Panc1 (cell line): ENCODE measurements around the gene GTPBP8. TPM values are rescaled to one million over a fixed set of nuclear protein-coding genes. Genes with fewer than 3 reads are reported as not detected.

Source experiments
- ATAC-seq: fragments of 200-7000 bp; cut with Tn5 transposase; 2 replicates; pipeline ENCODE4 v1.9.1; 2020; ENCODE audit warnings: mild to moderate bottlenecking, moderate library complexity
- Bru-seq: library from RNA; stranded (reverse); fragments of 400-500 nt; gene quantifications from one replicate; lab custom pipeline; 2021; lab: Mats Ljungman, UMichigan
- BruChase-seq, 2 experiments: library from RNA; stranded (reverse); fragments of 400-500 nt; gene quantifications; one replicate each; lab custom pipeline; 2021; lab: Mats Ljungman, UMichigan
- BruUV-seq: library from RNA; stranded (reverse); fragments of 400-500 nt; replicated peaks from 2 replicates; lab custom pipeline; 2021; lab: Mats Ljungman, UMichigan
- CTCF ChIA-PET: fragments of 300-600 bp; sonication (Branson Sonifier 250); formaldehyde crosslinking; loops from one replicate; lab custom pipeline; 2022; ENCODE audit warnings: antibody characterized with exemption; lab: Charles Lee
- POLR2A ChIA-PET: fragments of 300-600 bp; sonication (Branson Sonifier 250); formaldehyde crosslinking; loops from one replicate; lab custom pipeline; 2022; ENCODE audit warnings: antibody characterized with exemption; lab: Charles Lee
- DNase-seq: peaks from one replicate; pipeline ENCODE4 v3.0.0-alpha.2; 2010; ENCODE audit warnings: low read depth, low spot score
- H3K27ac ChIP-seq: 2 replicates; pipeline ENCODE4 v1.5.1; 2011; ENCODE audit warnings: mild to moderate bottlenecking, low read length, inconsistent platforms
- H3K27me3 ChIP-seq: fragments of 200-500 bp; sonication (Bioruptor generic); 2 replicates; pipeline ENCODE4 v1.6.0; 2014; ENCODE audit warnings: low read length, inconsistent platforms; ENCODE audit not compliant: control insufficient read depth, insufficient read depth
- H3K36me3 ChIP-seq: fragments of 200-500 bp; sonication (Bioruptor generic); 2 replicates; pipeline ENCODE4 v1.5.1; 2014; ENCODE audit warnings: inconsistent platforms, mild to moderate bottlenecking, low read length, moderate library complexity; ENCODE audit not compliant: control insufficient read depth, insufficient read depth
- H3K4me1 ChIP-seq: 2 replicates; pipeline ENCODE4 v1.5.1; 2011; ENCODE audit warnings: inconsistent platforms, mild to moderate bottlenecking, low read length, moderate library complexity; ENCODE audit not compliant: control insufficient read depth, insufficient read depth
- H3K4me3 ChIP-seq, 2 experiments: 2 replicates each; pipeline ENCODE4 v1.5.1; 2011 to 2012; ENCODE audit warnings: low read depth in 2 of 2, low read length in 2 of 2, mild to moderate bottlenecking in 2 of 2, inconsistent platforms in 1 of 2, moderate library complexity in 1 of 2
- H3K9me3 ChIP-seq: fragments of 200-500 bp; sonication (Bioruptor generic); 2 replicates; pipeline ENCODE4 v1.5.1; 2014; ENCODE audit warnings: low read depth, mild to moderate bottlenecking, inconsistent platforms, low read length, moderate library complexity; ENCODE audit not compliant: control insufficient read depth, insufficient read depth
- CTCF ChIP-seq: fragments of 450-650 bp; IDR thresholded peaks from 2 replicates; pipeline ENCODE4 v1.5.1; 2017; ENCODE audit warnings: mild to moderate bottlenecking
- POLR2AphosphoS5 ChIP-seq: IDR thresholded peaks from 2 replicates; pipeline ENCODE4 v1.6.1; 2012; ENCODE audit warnings: mild to moderate bottlenecking, low read depth, low read length, moderate library complexity
- REST ChIP-seq, 2 experiments: IDR thresholded peaks; 2 replicates each; pipeline ENCODE4 v1.6.1; 2011 to 2012; ENCODE audit warnings: low read depth in 2 of 2, control low read depth in 1 of 2, low read length in 1 of 2, mild to moderate bottlenecking in 1 of 2, moderate library complexity in 1 of 2; ENCODE audit not compliant: insufficient read depth in 1 of 2
- SIN3A ChIP-seq: IDR thresholded peaks from 2 replicates; pipeline ENCODE4 v1.6.1; 2012; ENCODE audit warnings: low read depth, mild to moderate bottlenecking, low read length, moderate library complexity, borderline replicate concordance; ENCODE audit not compliant: insufficient read depth
- TCF7L2 ChIP-seq: IDR thresholded peaks from 2 replicates; pipeline ENCODE4 v1.6.1; 2011; ENCODE audit warnings: mild to moderate bottlenecking, low read depth, low read length, inconsistent platforms
- in situ Hi-C: cut with HindIII; loops from 2 replicates; pipeline ENCODE4 v1.10.0; 2016; ENCODE audit warnings: low sequenced_read_pairs, low pct_unique_long_range_greater_than_20kb
- intact Hi-C: fragments of 100-400 bp; cut with micrococcal nuclease; formaldehyde crosslinking; loops from one replicate; pipeline ENCODE4 v1.10.0; 2022; ENCODE audit not compliant: unreplicated experiment
- long read RNA-seq: library from polyadenylated mRNA; unstranded; transcript quantifications from one replicate; pipeline ENCODE4 v2.0.0, GENCODE V29; 2021; ENCODE audit not compliant: unreplicated experiment
- polyA plus RNA-seq: library from polyadenylated mRNA; unstranded; fragments of >200 nt; gene quantifications from one replicate; pipeline ENCODE4 v1.2.1, GENCODE V29; 2012; ENCODE audit warnings: missing spikeins; ENCODE audit not compliant: insufficient read length
- total RNA-seq: library from RNA; stranded (reverse); gene quantifications from one replicate; pipeline ENCODE4 v1.2.1, GENCODE V29; 2021; ENCODE audit not compliant: unreplicated experiment

Gene GTPBP8
- total RNA-seq (16.3 TPM), Bru-seq, nascent RNA (percentile 77 among the genes with signal in this experiment), BruChase-seq, experiment 1, labeled RNA remaining after a 2-hour chase (percentile 68 among the genes with signal in this experiment), BruChase-seq, experiment 2, labeled RNA remaining after a 6-hour chase (percentile 75 among the genes with signal in this experiment)
- polyA plus RNA-seq: 14.5 TPM
- long read RNA-seq, transcript GTPBP8-203 (6 exons, 1,360 nt): major isoform, 12 of 22 reads
- long read RNA-seq, transcript GTPBP8-207 (5 exons, 715 nt): minor isoform, 6 of 22 reads
- long read RNA-seq, partial matches to known transcripts: 1 of 22 reads
- long read RNA-seq, other reads (novel, unspliced or antisense): 2 of 22 reads

GRCh38 chr3:112990672-112991602 lies at the start of gene GTPBP8:
TSS of gene GTPBP8 (plus strand) at chr3:112990984. CDS start at chr3:112991000, 16 bp downstream.
- intact Hi-C loops: no loop called here

More at GRCh38 chr3:112990672-112991602, at the start of gene GTPBP8:
- H3K36me3 ChIP-seq: no peaks in the 10 kb centered on the region; the same call in 1 of the 2 replicates
- ATAC-seq (peak; percentile 99), DNase-seq (peak; percentile 75)
- ChIA-PET POLR2A (no interaction called here), CTCF (no interaction called here)
- no peaks in the 10 kb centered on the region for H3K9me3 ChIP-seq
- H3K4me1 ChIP-seq: peaks cover 18% of the 10 kb centered on the region
- peak within 1 kb of the TSS; percentile 94 for H3K27ac ChIP-seq
- H3K4me3 ChIP-seq: peak within 1 kb of the TSS; percentile 81 to 88
- in situ Hi-C loops: loop anchor here (25.0 kb wide), 1 partner anchor 354 kb away; the partner anchor contains the start of gene CCDC80
- no TSS peak for BruUV-seq
- peaks cover 7% of the 10 kb centered on the region for H3K27me3 ChIP-seq
- no peak for TF ChIP-seq REST (IDR thresholded peaks at IDR 0.05; ENCODE audit: insufficient read depth in 1 of 2, low read depth in 2 of 2, low read length in 1 of 2)
- peak; percentile 93 for TF ChIP-seq POLR2AphosphoS5
- no peak for TF ChIP-seq CTCF
- TF ChIP-seq SIN3A: peak; percentile 40; the same call in 1 of the 2 replicates
- peak; percentile 89 for TF ChIP-seq TCF7L2
